SK-N-SH treated with all-trans-retinoic acid at 6 μM for 48 hours (cell line): ENCODE results near the gene DSE.

Source experiments
- ARNTL ChIP-seq: fragments of 450-650 bp; formaldehyde crosslinking; IDR thresholded peaks from 2 replicates; pipeline ENCODE4 v1.5.0; 2020; ENCODE audit warnings: low read depth, mild to moderate bottlenecking, moderate library complexity, borderline replicate concordance
- BACH2 ChIP-seq: fragments of 250-450 bp; sonication (Bioruptor Pico); IDR thresholded peaks from 2 replicates; pipeline ENCODE4 v1.9.0; 2021; ENCODE audit warnings: mild to moderate bottlenecking, borderline replicate concordance
- OSR1 ChIP-seq: fragments of 250-450 bp; sonication (Bioruptor Pico); IDR thresholded peaks from 2 replicates; pipeline ENCODE4 v1.8.0; 2022; ENCODE audit warnings: moderate library complexity, mild to moderate bottlenecking, inconsistent platforms
- PATZ1 ChIP-seq: fragments of 250-450 bp; sonication (Bioruptor Pico); IDR thresholded peaks from 2 replicates; pipeline ENCODE4 v1.8.0; 2020; ENCODE audit warnings: mild to moderate bottlenecking, moderate library complexity, borderline replicate concordance
- PPARA ChIP-seq: fragments of 250-450 bp; sonication (Bioruptor Pico); IDR thresholded peaks from 2 replicates; pipeline ENCODE4 v1.5.0; 2020; ENCODE audit warnings: mild to moderate bottlenecking, borderline replicate concordance
- RARB ChIP-seq: fragments of 250-450 bp; sonication (Bioruptor Pico); IDR thresholded peaks from 2 replicates; pipeline ENCODE4 v1.8.0; 2021; ENCODE audit warnings: mild to moderate bottlenecking, moderate library complexity
- TCF4 ChIP-seq: fragments of 250-450 bp; sonication (Bioruptor Pico); IDR thresholded peaks from 2 replicates; pipeline ENCODE4 v1.8.0; 2021; ENCODE audit warnings: mild to moderate bottlenecking, moderate library complexity, borderline replicate concordance
- TOX ChIP-seq: fragments of 250-450 bp; sonication (Bioruptor Pico); IDR thresholded peaks from 2 replicates; pipeline ENCODE4 v1.8.0; 2021; ENCODE audit warnings: mild to moderate bottlenecking, moderate library complexity, borderline replicate concordance
- ZFP30 ChIP-seq: fragments of 450-650 bp; formaldehyde crosslinking; IDR thresholded peaks from 2 replicates; pipeline ENCODE4 v1.5.0; 2022; ENCODE audit warnings: mild to moderate bottlenecking, moderate library complexity
- ZNF565 ChIP-seq: fragments of 450-650 bp; formaldehyde crosslinking; conservative IDR thresholded peaks from 2 replicates; pipeline ENCODE4 v1.5.0; 2020; ENCODE audit warnings: low read depth, mild to moderate bottlenecking, moderate library complexity
- ZNF70 ChIP-seq: fragments of 450-650 bp; formaldehyde crosslinking; IDR thresholded peaks from 2 replicates; pipeline ENCODE4 v1.5.0; 2020; ENCODE audit warnings: mild to moderate bottlenecking, moderate library complexity
- TF ChIP-seq, protein P1 (sequence below): fragments of 250-450 bp; sonication (Bioruptor Pico); IDR thresholded peaks from 2 replicates; pipeline ENCODE4 v1.5.0; 2020; ENCODE audit warnings: mild to moderate bottlenecking, moderate library complexity

DNA sequence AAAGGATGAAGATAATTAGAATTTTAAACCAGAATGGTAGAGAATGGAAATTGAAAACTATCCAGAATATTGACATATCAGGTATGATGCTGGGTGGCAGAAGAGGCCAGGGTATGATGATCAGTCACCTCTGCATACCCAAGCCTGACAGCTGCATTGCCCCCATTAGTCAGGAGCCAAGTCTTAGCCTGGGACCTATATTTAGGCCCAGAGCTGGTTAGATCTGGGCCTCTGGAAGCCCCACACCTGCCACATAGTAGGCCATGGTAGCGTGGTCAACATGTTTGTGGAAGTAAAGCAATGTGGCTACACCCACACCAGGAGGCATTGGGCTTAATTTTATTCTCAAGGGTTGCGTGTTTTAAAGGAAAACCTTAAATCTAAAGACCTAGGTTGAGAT is 58.4 kb downstream of the DSE start:
- TF ChIP-seq ZNF70 (CRISPR knock-in tag) (no peak), OSR1 (CRISPR knock-in tag) (no peak), ARNTL (no peak), PPARA (CRISPR knock-in tag) (no peak), RARB (CRISPR knock-in tag) (no peak), ZNF565 (CRISPR knock-in tag) (no peak), TCF4 (CRISPR knock-in tag) (no peak), ZFP30 (CRISPR knock-in tag) (no peak), PATZ1 (no peak), TOX (no peak), BACH2 (CRISPR knock-in tag) (no peak)
- TF ChIP-seq, protein P1, sequence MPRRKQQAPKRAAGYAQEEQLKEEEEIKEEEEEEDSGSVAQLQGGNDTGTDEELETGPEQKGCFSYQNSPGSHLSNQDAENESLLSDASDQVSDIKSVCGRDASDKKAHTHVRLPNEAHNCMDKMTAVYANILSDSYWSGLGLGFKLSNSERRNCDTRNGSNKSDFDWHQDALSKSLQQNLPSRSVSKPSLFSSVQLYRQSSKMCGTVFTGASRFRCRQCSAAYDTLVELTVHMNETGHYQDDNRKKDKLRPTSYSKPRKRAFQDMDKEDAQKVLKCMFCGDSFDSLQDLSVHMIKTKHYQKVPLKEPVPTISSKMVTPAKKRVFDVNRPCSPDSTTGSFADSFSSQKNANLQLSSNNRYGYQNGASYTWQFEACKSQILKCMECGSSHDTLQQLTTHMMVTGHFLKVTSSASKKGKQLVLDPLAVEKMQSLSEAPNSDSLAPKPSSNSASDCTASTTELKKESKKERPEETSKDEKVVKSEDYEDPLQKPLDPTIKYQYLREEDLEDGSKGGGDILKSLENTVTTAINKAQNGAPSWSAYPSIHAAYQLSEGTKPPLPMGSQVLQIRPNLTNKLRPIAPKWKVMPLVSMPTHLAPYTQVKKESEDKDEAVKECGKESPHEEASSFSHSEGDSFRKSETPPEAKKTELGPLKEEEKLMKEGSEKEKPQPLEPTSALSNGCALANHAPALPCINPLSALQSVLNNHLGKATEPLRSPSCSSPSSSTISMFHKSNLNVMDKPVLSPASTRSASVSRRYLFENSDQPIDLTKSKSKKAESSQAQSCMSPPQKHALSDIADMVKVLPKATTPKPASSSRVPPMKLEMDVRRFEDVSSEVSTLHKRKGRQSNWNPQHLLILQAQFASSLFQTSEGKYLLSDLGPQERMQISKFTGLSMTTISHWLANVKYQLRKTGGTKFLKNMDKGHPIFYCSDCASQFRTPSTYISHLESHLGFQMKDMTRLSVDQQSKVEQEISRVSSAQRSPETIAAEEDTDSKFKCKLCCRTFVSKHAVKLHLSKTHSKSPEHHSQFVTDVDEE: no peak
